DMS153 treated with DMSO at 0.1 percent for 48 hours (cell line): ENCODE data around the gene SEC63.
"Not testable (repeated sequence)": the region's sequence is repeated elsewhere in the genome, so short reads cannot be mapped to it uniquely, and the experiment has no call there.

Source experiments
- DNase-seq: peaks from one replicate; lab custom pipeline; 2025; ENCODE audit not compliant: unreplicated experiment; lab: John Stamatoyannopoulos, UW

The SEC63 gene

GRCh38 chr6:107866606-107867301, 91.3 kb downstream of the SEC63 start:
- no peak for DNase-seq

GRCh38 chr6:107864226-107865127, 93.5 kb downstream of the SEC63 start:
- DNase-seq = no peak

GRCh38 chr6:107862383-107862782, 95.6 kb downstream of the SEC63 start:
- no peak for DNase-seq

GRCh38 chr6:107860963-107861362, 97.0 kb downstream of the SEC63 start:
- DNase-seq = not testable (repeated sequence)

GRCh38 chr6:107860144-107860543, 97.9 kb downstream of the SEC63 start:
- not testable (repeated sequence) for DNase-seq

- DNase-seq = no peak
These were observed 104.8 kb downstream of the SEC63 start for GRCh38 chr6:107853230-107853629.

GRCh38 chr6:107849325-107849724, 108.7 kb downstream of the SEC63 start:
- DNase-seq = no peak

GRCh38 chr6:107847844-107848802, 109.9 kb downstream of the SEC63 start:
- peak; percentile 53 for DNase-seq

GRCh38 chr6:107846262-107846795, 111.7 kb downstream of the SEC63 start:
- no peak for DNase-seq

- DNase-seq = no peak
These were observed 112.2 kb downstream of the SEC63 start for GRCh38 chr6:107845777-107846176.

- DNase-seq = no peak
These were observed 114.6 kb downstream of the SEC63 start for GRCh38 chr6:107843400-107843799.

GRCh38 chr6:107841275-107841670, 116.7 kb downstream of the SEC63 start:
- no peak for DNase-seq

- DNase-seq = no peak
These were observed 117.3 kb downstream of the SEC63 start for GRCh38 chr6:107840636-107841274.

- no peak for DNase-seq
These were observed 124.9 kb downstream of the SEC63 start for GRCh38 chr6:107833136-107833535.

- DNase-seq = no peak
These were observed 125.6 kb downstream of the SEC63 start for GRCh38 chr6:107832151-107833056.

GRCh38 chr6:107830060-107830459, 127.9 kb downstream of the SEC63 start:
- DNase-seq = no peak

- no peak for DNase-seq
These were observed 130.5 kb downstream of the SEC63 start for GRCh38 chr6:107827541-107827940.

GRCh38 chr6:107823047-107823557, 134.9 kb downstream of the SEC63 start:
- no peak for DNase-seq
